ENCODE data around the gene TMLHE.
A peak's percentile ranks its signal among the peaks of the same experiment; 100 is the strongest.
"Not testable (repeated sequence)": the region's sequence is repeated elsewhere in the genome, so short reads cannot be mapped to it uniquely, and the experiment has no call there.

Gene TMLHE

GRCh38 chrX:155612312-155613224, at the start of gene TMLHE, which contains the start of gene SPRY3:
Gene TMLHE (minus strand): TSS chrX:155612952. CDS start chrX:155545276, 67,676 bp downstream.
Gene SPRY3 (plus strand): TSS chrX:155612586.
- DNase-seq: peak; percentile 84

GRCh38 chrX:155662282-155662681, 49.5 kb upstream of the TMLHE start:
- no peak for DNase-seq

- DNase-seq: no peak
Observed at GRCh38 chrX:155645180-155645579, 32.4 kb upstream of the TMLHE start.

GRCh38 chrX:155643240-155643639, 30.5 kb upstream of the TMLHE start:
- DNase-seq: no peak

- not testable (repeated sequence) for DNase-seq
Observed at GRCh38 chrX:155641371-155641770, 28.6 kb upstream of the TMLHE start.

GRCh38 chrX:155637714-155638113, 25.0 kb upstream of the TMLHE start:
- DNase-seq: no peak

GRCh38 chrX:155635019-155635418, 22.3 kb upstream of the TMLHE start:
- DNase-seq: not testable (repeated sequence)

GRCh38 chrX:155632431-155633100, 19.8 kb upstream of the TMLHE start:
- no peak for DNase-seq

GRCh38 chrX:155620110-155620509, 7.4 kb upstream of the TMLHE start:
- not testable (repeated sequence) for DNase-seq

- no peak for DNase-seq
Observed at GRCh38 chrX:155615938-155616337, 3.2 kb upstream of the TMLHE start.

GRCh38 chrX:155613927-155614559, 1.3 kb upstream of the TMLHE start:
- no peak for DNase-seq

GRCh38 chrX:155611302-155611701, 1.4 kb downstream of the TMLHE start:
- DNase-seq: no peak

GRCh38 chrX:155592981-155593380, 19.8 kb downstream of the TMLHE start:
- DNase-seq: no peak

- DNase-seq: no peak
Observed at GRCh38 chrX:155592331-155592730, 20.4 kb downstream of the TMLHE start.

GRCh38 chrX:155577682-155578081, 35.1 kb downstream of the TMLHE start:
- DNase-seq: no peak

- DNase-seq: no peak
Observed at GRCh38 chrX:155563099-155563498, 49.7 kb downstream of the TMLHE start.

GRCh38 chrX:155544881-155545280, 67.9 kb downstream of the TMLHE start:
- no peak for DNase-seq

- no peak for DNase-seq
Observed at GRCh38 chrX:155535866-155536265, 76.9 kb downstream of the TMLHE start.

- DNase-seq: no peak
Observed at GRCh38 chrX:155534800-155535199, 78.0 kb downstream of the TMLHE start.

- not testable (repeated sequence) for DNase-seq
Observed at GRCh38 chrX:155527023-155527422, 85.7 kb downstream of the TMLHE start.

- DNase-seq: no peak
Observed at GRCh38 chrX:155514225-155514624, 98.5 kb downstream of the TMLHE start.

GRCh38 chrX:155505296-155505695, 107.5 kb downstream of the TMLHE start:
- DNase-seq: no peak

- not testable (repeated sequence) for DNase-seq
Observed at GRCh38 chrX:155495134-155495533, 117.6 kb downstream of the TMLHE start.

All from NCI-H1105 (cell line).